ENCODE results near the gene SORCS1.

The SORCS1 gene

DNA sequence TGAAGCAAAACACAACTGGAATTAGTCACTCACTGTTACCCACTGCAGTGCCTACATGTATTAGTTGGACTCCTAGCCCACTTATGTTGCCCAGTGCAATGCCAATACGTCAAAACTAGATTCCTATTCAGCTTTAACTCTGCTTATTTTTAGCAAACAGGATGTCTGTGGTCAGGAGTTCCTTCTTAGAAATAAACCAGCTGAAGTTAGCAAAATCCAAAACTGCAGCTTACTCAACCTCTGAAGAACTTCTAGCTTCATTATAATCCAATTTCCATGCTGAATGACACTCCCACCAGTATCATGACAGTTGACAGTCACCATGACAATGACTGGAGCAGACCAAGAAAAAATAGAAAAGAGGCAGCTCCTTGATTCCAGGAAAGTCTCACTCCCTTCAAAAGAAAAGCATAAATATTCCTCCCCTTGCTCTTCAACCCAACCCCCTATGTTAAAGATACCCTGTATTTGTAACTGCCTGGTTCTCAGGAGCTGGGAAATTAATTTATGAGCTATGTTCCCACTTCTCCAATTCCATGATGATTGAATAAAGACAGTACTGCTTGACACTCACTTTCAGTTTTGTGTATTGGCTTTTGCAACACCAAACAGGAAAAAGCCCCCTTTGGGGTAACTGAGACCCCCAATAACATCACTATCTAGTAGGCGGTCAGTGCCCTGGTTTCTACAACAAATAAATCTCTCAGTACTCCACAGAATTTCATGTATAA is 327.4 kb downstream of the SORCS1 start:
- DNase-seq (ENCODE audit: low read depth), result no peak

DNA sequence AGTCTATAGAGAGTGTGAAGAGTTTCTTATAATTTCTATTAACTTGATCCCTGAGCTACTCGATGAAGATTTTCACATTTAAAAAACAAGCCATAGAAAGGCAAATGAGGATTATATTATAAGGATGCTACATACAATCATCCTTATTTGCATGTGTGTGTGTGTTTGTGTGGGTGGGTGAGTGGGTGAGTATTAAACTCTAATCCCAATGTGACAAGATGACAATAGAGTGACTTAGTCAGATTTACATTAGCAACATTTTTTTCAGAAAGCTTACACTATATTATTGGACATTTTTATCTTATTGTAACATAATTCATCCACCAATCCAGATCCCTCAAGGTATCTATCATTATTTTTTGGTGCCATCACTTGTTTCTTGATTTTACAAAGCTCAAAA is 331.7 kb downstream of the SORCS1 start:
- TF ChIP-seq, protein P1, sequence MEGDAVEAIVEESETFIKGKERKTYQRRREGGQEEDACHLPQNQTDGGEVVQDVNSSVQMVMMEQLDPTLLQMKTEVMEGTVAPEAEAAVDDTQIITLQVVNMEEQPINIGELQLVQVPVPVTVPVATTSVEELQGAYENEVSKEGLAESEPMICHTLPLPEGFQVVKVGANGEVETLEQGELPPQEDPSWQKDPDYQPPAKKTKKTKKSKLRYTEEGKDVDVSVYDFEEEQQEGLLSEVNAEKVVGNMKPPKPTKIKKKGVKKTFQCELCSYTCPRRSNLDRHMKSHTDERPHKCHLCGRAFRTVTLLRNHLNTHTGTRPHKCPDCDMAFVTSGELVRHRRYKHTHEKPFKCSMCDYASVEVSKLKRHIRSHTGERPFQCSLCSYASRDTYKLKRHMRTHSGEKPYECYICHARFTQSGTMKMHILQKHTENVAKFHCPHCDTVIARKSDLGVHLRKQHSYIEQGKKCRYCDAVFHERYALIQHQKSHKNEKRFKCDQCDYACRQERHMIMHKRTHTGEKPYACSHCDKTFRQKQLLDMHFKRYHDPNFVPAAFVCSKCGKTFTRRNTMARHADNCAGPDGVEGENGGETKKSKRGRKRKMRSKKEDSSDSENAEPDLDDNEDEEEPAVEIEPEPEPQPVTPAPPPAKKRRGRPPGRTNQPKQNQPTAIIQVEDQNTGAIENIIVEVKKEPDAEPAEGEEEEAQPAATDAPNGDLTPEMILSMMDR (IDR thresholded peaks at IDR 0.05; ENCODE audit: control insufficient read depth, extremely low read depth, insufficient read depth), result no peak
- H3K4me3 ChIP-seq (ENCODE audit: low read depth, low read length), result no peak overlapping the region
- DNase-seq (ENCODE audit: low read depth), result no peak

More for the DNA sequence above, 327.4 kb downstream of the SORCS1 start:
- TF ChIP-seq, protein P1 (IDR thresholded peaks at IDR 0.05; ENCODE audit: control insufficient read depth, extremely low read depth, insufficient read depth), result no peak
- H3K4me3 ChIP-seq (ENCODE audit: low read depth, low read length), result no peak overlapping the region

DNA sequence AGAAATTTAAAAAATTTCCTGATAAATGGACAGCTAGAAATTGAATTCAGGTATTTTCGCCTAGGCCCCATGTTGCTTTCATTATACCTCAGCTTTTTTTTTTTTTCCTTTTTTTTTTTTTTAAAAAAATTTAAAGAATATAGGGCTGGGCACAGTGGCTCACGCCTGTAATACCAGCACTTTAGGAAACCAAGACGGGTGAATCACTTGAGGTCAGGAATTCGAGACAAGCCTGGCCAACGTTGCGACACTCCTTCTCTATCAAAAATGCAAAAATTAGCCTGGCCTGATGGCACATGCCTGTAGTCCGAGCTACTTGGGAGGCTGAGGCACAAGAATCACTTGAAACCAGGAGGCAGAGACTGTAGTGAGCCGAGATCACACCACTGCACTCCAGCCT is 334.0 kb downstream of the SORCS1 start:
- DNase-seq (ENCODE audit: low read depth), result no peak
- no peak overlapping the region for H3K4me3 ChIP-seq (ENCODE audit: low read depth, low read length)
- TF ChIP-seq, protein P1 (IDR thresholded peaks at IDR 0.05; ENCODE audit: control insufficient read depth, extremely low read depth, insufficient read depth), result no peak

DNA sequence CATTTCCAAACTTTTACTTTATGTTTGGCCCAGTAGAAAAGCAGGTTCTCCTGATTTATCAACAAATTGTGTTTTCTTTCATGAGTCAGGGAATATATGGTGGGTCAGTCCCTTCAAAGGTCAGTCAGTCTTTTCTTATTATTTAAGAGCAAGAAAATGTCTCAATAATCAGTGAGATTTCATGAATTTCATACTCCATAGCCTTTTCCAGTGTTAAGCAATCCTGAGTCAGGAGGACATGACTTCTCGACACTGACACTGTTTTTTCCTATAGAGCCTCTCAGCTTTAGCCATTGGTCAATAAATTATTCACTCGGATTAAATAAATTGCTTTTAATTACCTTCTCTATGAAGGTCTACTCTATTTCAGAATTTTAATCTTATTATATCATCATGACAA is 334.5 kb downstream of the SORCS1 start:
- no peak for DNase-seq (ENCODE audit: low read depth)
- TF ChIP-seq, protein P1 (IDR thresholded peaks at IDR 0.05; ENCODE audit: control insufficient read depth, extremely low read depth, insufficient read depth), result no peak
- H3K4me3 ChIP-seq (ENCODE audit: low read depth, low read length), result no peak overlapping the region

DNA sequence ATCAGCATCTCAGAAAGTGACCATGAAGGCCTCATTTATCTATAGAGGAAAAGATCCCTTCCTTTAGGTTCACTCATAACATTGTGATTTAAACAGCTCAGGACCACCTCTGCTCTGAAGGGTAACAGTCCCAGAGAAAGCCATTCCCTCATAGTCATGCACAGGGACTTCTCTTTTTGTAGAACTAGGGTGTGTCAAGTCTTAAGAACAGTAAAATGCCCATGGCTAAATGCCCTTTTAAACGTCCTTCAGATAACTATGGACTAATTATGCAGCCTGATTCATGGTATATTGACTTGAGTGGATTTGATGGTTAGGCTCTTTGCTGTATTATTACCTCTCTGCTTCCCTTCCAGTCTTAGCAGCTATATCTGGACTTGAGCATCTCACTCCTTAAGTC is 337.8 kb downstream of the SORCS1 start:
- no peak overlapping the region for H3K4me3 ChIP-seq (ENCODE audit: low read depth, low read length)
- no peak for DNase-seq (ENCODE audit: low read depth)
- TF ChIP-seq, protein P1 (IDR thresholded peaks at IDR 0.05; ENCODE audit: control insufficient read depth, extremely low read depth, insufficient read depth), result no peak

DNA sequence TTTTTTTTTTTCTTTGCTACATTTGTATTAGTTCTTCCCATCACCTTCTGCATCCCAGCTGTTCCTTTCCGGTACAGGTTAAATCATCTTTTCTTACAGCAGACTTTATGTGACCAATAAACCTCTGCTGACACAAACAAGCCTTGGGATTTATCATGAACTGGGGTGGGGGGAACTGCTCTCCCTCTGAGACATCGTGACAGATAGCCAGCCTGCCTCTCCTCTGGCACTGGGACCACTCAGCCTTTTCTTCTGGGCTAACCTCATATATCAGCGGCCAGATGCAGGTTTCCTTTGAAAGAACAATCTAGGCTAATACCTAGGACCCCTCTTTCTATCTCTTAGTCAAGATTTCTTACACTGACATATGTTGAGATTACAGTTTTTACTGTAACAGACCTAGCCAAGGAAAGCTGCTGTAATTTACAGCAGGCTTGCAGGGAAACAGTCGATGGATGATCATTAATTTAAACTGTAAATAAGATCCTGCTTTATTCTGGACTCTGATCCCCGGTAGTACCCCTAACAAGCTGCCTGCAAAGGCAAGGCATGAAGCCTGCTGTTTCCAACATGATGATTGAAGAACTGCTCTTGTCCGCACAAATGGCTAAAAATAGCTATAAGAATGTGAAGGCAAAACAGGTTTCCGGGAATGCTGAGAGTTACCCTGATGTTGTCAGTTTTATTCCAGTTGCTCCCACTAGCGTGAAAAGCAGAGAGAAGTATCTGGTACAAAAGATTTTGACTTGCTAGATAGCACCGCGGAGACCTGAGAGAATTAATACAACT is 338.7 kb downstream of the SORCS1 start:
- DNase-seq (ENCODE audit: low read depth), result no peak
- TF ChIP-seq, protein P1 (IDR thresholded peaks at IDR 0.05; ENCODE audit: control insufficient read depth, extremely low read depth, insufficient read depth), result no peak
- H3K4me3 ChIP-seq (ENCODE audit: low read depth, low read length), result no peak overlapping the region

Data from LNCaP clone FGC (cell line).